Measurements from ENCODE around the gene CEP152.

Gene CEP152

DNA sequence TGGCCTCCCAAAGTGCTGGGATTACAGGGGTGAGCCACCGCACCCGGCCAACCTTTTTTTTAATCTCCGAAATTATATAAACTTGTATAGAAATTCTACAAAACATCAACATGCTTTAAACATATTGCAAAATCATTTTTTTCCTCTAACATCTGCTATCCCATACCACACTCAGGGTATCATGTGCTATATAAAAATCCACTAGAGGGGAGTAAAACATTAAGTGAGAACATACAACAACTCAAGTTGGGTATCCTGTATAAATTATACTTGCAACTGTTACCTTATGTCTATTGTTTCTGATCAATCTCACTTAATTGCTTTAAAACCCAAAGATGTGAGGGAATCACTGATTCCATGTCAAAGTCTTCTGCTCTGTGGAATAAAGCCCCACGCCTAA lies 93.4 kb downstream of the CEP152 start:
- no peak for TF ChIP-seq CTCF (IDR thresholded peaks at IDR 0.05; ENCODE audit: insufficient read depth, low read depth, low read length, missing control alignments)
- DNase-seq (ENCODE audit: low read depth), result no peak
- H3K4me3 ChIP-seq (ENCODE audit: low read depth, low read length), result no peak overlapping the region

DNA sequence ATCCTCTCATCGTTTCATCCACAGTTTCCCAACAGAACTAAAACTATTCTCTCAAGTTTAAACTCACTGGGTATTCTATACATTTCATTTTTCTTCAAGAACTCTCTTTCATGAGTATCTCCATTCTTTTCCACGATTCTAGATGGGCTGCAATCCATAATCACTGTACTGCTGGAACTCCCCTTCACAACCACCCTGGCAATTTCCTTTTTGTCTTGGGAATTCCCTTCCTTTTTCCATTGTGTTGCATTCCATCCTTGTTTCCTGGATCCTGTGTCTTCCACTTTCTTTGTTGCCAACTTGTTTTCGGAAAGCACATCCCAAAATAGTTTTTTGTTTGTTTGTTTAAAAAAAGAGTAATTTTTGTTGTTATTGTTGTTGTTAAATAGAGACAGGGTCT lies 98.3 kb downstream of the CEP152 start:
- no peak overlapping the region for H3K4me3 ChIP-seq (ENCODE audit: low read depth, low read length)
- DNase-seq (ENCODE audit: low read depth), result no peak
- no peak for TF ChIP-seq CTCF (IDR thresholded peaks at IDR 0.05; ENCODE audit: insufficient read depth, low read depth, low read length, missing control alignments)

DNA sequence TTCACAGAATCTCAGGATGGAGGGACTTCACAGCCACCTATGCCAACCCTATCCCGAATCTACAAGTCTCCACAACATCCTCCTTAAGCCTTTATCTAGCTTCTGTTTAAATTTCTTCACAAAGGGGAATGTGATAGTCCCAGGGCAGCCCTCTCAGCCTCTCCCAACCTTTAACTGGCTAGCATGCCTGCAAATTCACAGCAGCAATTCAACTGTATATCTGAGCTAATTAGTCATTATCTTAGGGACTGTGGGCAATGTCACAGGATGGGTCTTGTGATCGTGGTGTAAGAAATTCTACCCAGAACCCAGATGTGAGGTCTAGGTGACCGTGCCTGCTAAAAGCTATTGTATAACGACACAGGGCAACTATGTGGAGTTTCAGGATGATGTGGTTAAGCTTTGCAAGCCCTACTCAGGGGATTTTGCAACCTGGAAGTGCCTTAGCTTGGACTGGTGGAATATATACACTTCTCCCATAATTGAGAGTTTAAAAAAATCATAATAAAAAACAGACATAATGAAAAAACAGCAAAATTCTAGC lies 99.8 kb downstream of the CEP152 start:
- H3K4me3 ChIP-seq (ENCODE audit: low read depth, low read length), result no peak overlapping the region
- no peak for DNase-seq (ENCODE audit: low read depth)
- TF ChIP-seq CTCF (IDR thresholded peaks at IDR 0.05; ENCODE audit: insufficient read depth, low read depth, low read length, missing control alignments), result no peak

DNA sequence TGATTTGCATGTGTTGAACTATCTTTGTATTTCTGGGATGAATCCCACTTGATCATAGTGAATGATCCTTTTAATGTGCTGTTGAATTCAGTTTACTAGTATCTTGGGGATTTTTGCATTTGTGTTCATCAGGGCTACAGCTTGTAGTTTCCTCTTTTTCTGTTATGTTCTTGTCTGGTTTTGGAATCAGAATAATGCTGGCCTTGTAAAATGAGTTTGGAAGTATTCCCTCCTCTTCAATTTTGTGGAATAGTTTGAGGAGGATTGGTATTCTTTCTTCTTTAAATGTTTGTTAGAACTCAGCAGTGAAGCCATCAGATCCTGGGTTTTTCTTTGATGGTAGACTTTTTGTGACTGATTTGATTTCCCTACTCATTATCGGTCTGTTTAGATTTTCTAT lies 102.2 kb downstream of the CEP152 start:
- no peak for DNase-seq (ENCODE audit: low read depth)
- no peak for TF ChIP-seq CTCF (IDR thresholded peaks at IDR 0.05; ENCODE audit: insufficient read depth, low read depth, low read length, missing control alignments)
- H3K4me3 ChIP-seq (ENCODE audit: low read depth, low read length), result no peak overlapping the region

- H3K4me3 ChIP-seq (ENCODE audit: low read depth, low read length), result no peak overlapping the region
- DNase-seq (ENCODE audit: low read depth), result no peak
- TF ChIP-seq CTCF (IDR thresholded peaks at IDR 0.05; ENCODE audit: insufficient read depth, low read depth, low read length, missing control alignments), result no peak
Observed at GRCh38 chr15:48705381-48705780, 105.5 kb downstream of the CEP152 start.

- no peak overlapping the region for H3K4me3 ChIP-seq (ENCODE audit: low read depth, low read length)
- no peak for DNase-seq (ENCODE audit: low read depth)
- TF ChIP-seq CTCF (IDR thresholded peaks at IDR 0.05; ENCODE audit: insufficient read depth, low read depth, low read length, missing control alignments), result no peak
Observed at GRCh38 chr15:48703544-48703943, 107.3 kb downstream of the CEP152 start.

- H3K4me3 ChIP-seq (ENCODE audit: low read depth, low read length), result no peak overlapping the region
- no peak for TF ChIP-seq CTCF (IDR thresholded peaks at IDR 0.05; ENCODE audit: insufficient read depth, low read depth, low read length, missing control alignments)
- DNase-seq (ENCODE audit: low read depth), result peak; percentile 3
Observed at GRCh38 chr15:48702569-48703236, 108.2 kb downstream of the CEP152 start.

Data from GM12865 (cell line).